ENCODE measurements around the gene NTF4.
A peak's percentile ranks its signal among the peaks of the same experiment; 100 is the strongest.
"Not testable (repeated sequence)": the region's sequence is repeated elsewhere in the genome, so short reads cannot be mapped to it uniquely, and the experiment has no call there.

NTF4 gene

GRCh38 chr19:49031642-49032301, 32.8 kb downstream of the NTF4 start, which contains the start of gene CGB2:
TSS of gene CGB2 (plus strand) at chr19:49031890. CDS start at chr19:49032096, 206 bp downstream.
- TF ChIP-seq CTCF (conservative IDR thresholded peaks at IDR 0.05), result peak; percentile 53
- H3K27ac ChIP-seq, result not testable (repeated sequence)

- not testable (repeated sequence) for H3K27ac ChIP-seq
Observed at GRCh38 chr19:49030323-49030722, 34.3 kb downstream of the NTF4 start.

GRCh38 chr19:49029749-49030148, 34.9 kb downstream of the NTF4 start:
- not testable (repeated sequence) for H3K27ac ChIP-seq

- H3K27ac ChIP-seq, result not testable (repeated sequence)
Observed at GRCh38 chr19:49028686-49029085, 35.9 kb downstream of the NTF4 start.

- H3K27ac ChIP-seq, result not testable (repeated sequence)
Observed at GRCh38 chr19:49025599-49025998, 39.0 kb downstream of the NTF4 start.

GRCh38 chr19:49025088-49025487, 39.5 kb downstream of the NTF4 start:
- H3K27ac ChIP-seq, result not testable (repeated sequence)

GRCh38 chr19:49024233-49024632, 40.4 kb downstream of the NTF4 start, which contains the start of gene CGB3:
TSS of gene CGB3 (minus strand) at chr19:49024333. CDS start at chr19:49023971, 362 bp downstream.
- H3K27ac ChIP-seq, result not testable (repeated sequence)

- no peak overlapping the region for H3K27ac ChIP-seq
- TF ChIP-seq CTCF (conservative IDR thresholded peaks at IDR 0.05) (no peak), ZFX (IDR thresholded peaks at IDR 0.05) (no peak)
Observed at GRCh38 chr19:49022116-49022515, 42.5 kb downstream of the NTF4 start.

- H3K27ac ChIP-seq, result no peak overlapping the region
- TF ChIP-seq ZFX (IDR thresholded peaks at IDR 0.05) (no peak), CTCF (conservative IDR thresholded peaks at IDR 0.05) (no peak)
Observed at GRCh38 chr19:49020931-49021895, 43.4 kb downstream of the NTF4 start.

- TF ChIP-seq CTCF (conservative IDR thresholded peaks at IDR 0.05) (no peak), ZFX (IDR thresholded peaks at IDR 0.05) (no peak)
- no peak overlapping the region for H3K27ac ChIP-seq
Observed at GRCh38 chr19:49020342-49020741, 44.3 kb downstream of the NTF4 start.

Data from C4-2B (cell line).